ENCODE data around the gene RHBDF1. TPM values are rescaled to one million over a fixed set of nuclear protein-coding genes. Genes with fewer than 3 reads are reported as not detected.

RHBDF1 gene
- total RNA-seq, 1 donor from 2014 or later, result 86.9 TPM

DNA sequence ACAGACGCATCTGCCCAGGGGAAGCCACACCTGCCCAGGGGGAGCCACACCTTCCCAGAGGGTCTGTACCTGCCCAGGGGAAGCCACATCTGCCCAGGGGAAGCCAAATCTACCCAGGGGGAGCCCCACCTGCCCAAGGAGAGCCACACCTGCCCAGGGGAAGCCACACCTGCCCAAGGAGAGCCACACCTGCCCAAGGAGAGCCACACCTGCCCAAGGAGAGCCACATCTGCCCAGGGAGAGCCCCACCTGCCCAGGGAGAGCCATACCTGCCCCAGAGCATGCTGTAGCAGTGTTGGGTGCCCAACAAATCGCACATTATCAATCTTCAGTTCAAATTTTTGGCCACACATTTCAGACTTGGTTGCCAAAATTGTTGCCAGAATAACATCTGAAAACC, 46.4 kb upstream of the RHBDF1 start:
- peaks cover 0 to 22% of the 10 kb centered on the region in 2 donors for H3K36me3 ChIP-seq
- H3K4me3 ChIP-seq, result no peak overlapping the region
- H3K27ac ChIP-seq, result no peak overlapping the region
- peaks cover 3% of the 10 kb centered on the region for H3K4me1 ChIP-seq
- H3K27me3 ChIP-seq, result no peaks in the 10 kb centered on the region
- H3K9me3 ChIP-seq, result no peaks in the 10 kb centered on the region
- TF ChIP-seq POLR2AphosphoS5 (IDR thresholded peaks at IDR 0.05; ENCODE audit: insufficient read depth in 1 of 2, low read depth in 1 of 2) (no peak), POLR2A (IDR thresholded peaks at IDR 0.05) (no peak)
- TF ChIP-seq, protein P1, sequence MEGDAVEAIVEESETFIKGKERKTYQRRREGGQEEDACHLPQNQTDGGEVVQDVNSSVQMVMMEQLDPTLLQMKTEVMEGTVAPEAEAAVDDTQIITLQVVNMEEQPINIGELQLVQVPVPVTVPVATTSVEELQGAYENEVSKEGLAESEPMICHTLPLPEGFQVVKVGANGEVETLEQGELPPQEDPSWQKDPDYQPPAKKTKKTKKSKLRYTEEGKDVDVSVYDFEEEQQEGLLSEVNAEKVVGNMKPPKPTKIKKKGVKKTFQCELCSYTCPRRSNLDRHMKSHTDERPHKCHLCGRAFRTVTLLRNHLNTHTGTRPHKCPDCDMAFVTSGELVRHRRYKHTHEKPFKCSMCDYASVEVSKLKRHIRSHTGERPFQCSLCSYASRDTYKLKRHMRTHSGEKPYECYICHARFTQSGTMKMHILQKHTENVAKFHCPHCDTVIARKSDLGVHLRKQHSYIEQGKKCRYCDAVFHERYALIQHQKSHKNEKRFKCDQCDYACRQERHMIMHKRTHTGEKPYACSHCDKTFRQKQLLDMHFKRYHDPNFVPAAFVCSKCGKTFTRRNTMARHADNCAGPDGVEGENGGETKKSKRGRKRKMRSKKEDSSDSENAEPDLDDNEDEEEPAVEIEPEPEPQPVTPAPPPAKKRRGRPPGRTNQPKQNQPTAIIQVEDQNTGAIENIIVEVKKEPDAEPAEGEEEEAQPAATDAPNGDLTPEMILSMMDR (IDR thresholded peaks at IDR 0.05), result no peak
- DNase-seq (ENCODE audit: extremely low spot score in 2 of 2), result no peak
- intact Hi-C loops (cut with DNase I), result no loop called here

DNA sequence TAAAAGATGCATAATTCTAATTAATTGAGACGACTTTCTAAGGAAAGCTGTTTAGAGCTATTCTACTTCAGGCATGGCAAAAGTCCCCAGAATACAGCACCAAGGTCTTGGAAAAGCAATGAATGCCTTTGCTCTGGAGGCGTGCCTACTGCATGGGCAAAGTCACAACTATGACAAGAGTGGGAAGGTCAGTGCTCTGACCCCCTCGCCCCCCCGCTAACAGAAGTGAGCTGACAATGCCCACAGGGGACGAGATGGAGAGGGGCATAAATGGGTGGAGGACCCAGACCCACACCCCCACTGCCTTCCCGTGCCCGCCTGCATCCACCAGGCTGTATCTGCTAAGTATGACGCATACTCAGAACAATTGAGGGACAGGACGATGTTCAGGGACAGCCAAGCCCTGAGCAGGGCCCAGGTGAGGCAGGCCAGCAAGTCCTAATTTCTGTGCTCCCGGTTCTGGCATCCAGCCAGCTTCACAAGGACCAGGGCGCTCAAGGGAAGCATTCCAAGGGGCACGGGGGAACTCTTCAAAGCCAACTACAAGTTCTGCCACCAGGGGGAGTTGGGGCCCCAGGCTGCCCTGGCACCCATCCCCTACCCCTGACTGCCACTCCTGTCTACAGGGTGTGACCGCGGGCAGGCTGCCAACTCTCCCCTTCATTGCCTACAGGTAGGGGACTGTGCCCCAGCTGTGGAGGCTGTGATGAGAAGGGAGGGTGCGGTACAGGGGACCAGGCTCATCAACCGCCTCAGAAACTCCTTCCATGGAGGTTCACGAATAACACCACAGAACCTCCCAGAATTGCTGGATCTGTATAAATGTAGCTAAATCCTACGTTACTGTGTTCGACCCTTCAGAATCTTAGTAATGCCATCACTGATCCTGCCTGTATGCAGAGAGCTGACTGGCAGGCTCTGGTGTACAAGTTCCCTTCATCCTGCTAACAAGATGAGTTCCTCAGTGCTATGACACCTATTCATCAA, 45.2 kb upstream of the RHBDF1 start:
- TF ChIP-seq POLR2AphosphoS5 (IDR thresholded peaks at IDR 0.05; ENCODE audit: insufficient read depth in 1 of 2, low read depth in 1 of 2), result no peak
- TF ChIP-seq, protein P1 (IDR thresholded peaks at IDR 0.05), result peak in 1 of 3 experiments; percentile 39
- Histone ChIP-seq H3K9me3 (no peaks in the 10 kb centered on the region), H3K4me1 (peaks cover 3% of the 10 kb centered on the region), H3K27ac (no peak overlapping the region), H3K36me3 (peaks cover 0 to 27% of the 10 kb centered on the region in 2 donors), H3K27me3 (no peaks in the 10 kb centered on the region), H3K4me3 (no peak overlapping the region)
- intact Hi-C loops (cut with DNase I), result no loop called here
- DNase-seq (ENCODE audit: extremely low spot score in 2 of 2), result no peak

DNA sequence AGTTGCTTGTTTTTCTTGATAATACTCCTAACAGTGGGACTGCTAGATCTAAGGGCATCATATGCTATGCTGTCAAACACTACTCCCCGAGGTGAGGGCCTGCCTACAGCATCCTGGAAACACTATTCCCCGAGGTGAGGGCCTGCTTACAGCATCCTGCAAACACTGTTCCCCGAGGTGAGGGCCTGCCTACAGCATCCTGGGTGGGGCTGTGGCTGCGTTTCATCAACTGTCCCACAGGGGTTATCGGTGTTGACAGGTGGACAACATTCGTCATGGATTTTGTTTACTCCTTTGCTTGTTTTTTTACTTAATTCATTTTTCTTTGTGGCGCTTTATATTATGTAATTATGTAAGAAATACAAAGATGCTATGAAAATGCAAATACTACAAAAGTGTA, 43.6 kb upstream of the RHBDF1 start:
- no peaks in the 10 kb centered on the region for H3K27me3 ChIP-seq
- H3K4me3 ChIP-seq, result no peak overlapping the region
- TF ChIP-seq, protein P1 (IDR thresholded peaks at IDR 0.05), result no peak
- TF ChIP-seq POLR2AphosphoS5 (IDR thresholded peaks at IDR 0.05; ENCODE audit: insufficient read depth in 1 of 2, low read depth in 1 of 2) (no peak), POLR2A (IDR thresholded peaks at IDR 0.05) (no peak)
- H3K36me3 ChIP-seq, result peaks cover 0 to 41% of the 10 kb centered on the region in 2 donors
- H3K27ac ChIP-seq, result no peak overlapping the region
- H3K9me3 ChIP-seq, result no peaks in the 10 kb centered on the region
- peaks cover 3% of the 10 kb centered on the region for H3K4me1 ChIP-seq
- no peak for DNase-seq (ENCODE audit: extremely low spot score in 2 of 2)
- intact Hi-C loops (cut with DNase I), result no loop called here

- H3K9me3 ChIP-seq, result no peaks in the 10 kb centered on the region
- TF ChIP-seq POLR2A (IDR thresholded peaks at IDR 0.05), result no peak
- TF ChIP-seq POLR2AphosphoS5 (IDR thresholded peaks at IDR 0.05; ENCODE audit: insufficient read depth in 1 of 2, low read depth in 1 of 2), result no peak
- TF ChIP-seq, protein P1 (IDR thresholded peaks at IDR 0.05), result no peak
- peaks cover 0 to 56% of the 10 kb centered on the region in 2 donors for H3K36me3 ChIP-seq
- intact Hi-C loops (cut with DNase I), result no loop called here
- peaks cover 3% of the 10 kb centered on the region for H3K4me1 ChIP-seq
- no peak overlapping the region for H3K4me3 ChIP-seq
- no peaks in the 10 kb centered on the region for H3K27me3 ChIP-seq
- DNase-seq (ENCODE audit: extremely low spot score in 2 of 2), result no peak
- H3K27ac ChIP-seq, result no peak overlapping the region
These were observed 41.9 kb upstream of the RHBDF1 start for GRCh38 chr16:114327-114726.
